ENCODE measurements around the gene TMEM237.

The TMEM237 gene

DNA sequence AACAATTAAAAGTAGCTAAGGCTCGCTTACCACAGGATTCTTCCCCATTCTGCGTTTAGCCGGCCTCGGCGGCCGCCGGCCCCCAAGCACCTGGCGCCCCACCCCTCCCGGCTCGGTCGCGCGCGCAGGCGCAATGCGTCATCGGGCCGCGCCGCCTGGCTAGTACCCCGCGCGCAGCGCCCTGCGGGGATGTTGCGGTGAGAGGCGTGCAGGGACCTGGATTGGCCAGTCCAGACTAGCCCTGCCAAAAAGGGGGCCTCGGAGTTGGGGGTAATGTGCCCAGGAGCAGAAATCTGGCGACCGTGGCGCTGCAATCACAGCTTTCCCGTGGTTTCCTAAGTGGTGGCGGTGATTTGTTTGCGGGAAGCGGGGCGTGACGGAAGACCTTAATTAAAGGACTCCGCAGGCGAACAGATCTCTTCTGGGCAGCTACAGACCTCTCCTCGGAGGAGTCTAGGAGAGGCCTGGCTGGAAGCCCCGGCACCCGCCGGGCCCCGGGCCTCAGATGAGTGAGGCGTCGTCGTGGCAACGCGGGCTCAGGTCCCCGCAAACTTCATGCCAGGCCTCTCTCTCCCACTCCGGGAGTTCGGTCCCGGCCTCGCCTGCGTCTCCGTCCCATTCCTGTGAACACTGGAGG lies 606 bp downstream of the TMEM237 start:
- peak; percentile 65 to 77 for DNase-seq (ENCODE audit: low read depth in 1 of 2, low spot score in 1 of 2)

DNA sequence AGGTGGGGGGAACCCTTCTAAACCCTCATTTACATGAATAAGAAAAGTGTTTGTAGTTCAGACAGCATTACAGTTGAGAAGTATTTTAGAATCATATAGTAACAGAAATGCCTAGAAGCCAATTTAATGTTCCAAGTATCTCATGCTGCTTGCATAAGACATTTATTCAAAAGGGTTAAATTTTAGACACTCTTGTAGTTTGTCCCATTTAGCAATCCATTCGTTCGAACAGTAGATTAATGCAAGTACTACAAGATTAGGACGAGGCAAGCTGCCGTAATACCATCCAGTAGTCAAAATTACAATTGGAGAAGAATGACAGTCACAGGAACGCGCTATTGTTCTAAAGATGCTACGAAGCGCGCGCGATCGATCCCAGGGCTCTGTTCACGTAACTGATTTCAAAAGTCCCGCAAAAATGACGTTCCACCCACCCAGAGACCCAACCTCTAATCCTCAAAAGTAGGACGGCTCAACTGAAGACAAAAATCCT lies 1.2 kb downstream of the TMEM237 start:
- no peak for DNase-seq (ENCODE audit: low read depth in 1 of 2, low spot score in 1 of 2)

DNA sequence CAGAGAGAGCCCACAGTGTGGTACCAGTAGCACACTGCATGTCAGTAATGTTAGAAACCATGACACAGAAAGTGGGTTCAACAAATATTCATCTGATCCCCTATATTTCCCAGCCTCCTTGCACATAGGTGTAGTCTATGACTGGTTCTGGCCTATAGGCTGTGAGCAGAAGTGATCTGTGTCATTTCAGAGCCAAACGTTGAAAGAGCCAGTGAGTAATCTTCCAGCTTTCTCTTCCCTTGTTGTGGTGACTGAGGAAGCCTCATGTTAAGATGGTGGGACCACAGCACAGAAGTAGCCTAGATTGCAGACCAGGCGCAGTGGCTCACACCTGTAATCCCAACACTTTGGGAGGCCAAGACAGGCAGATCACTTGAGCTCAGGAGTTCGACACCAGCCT lies 4.1 kb downstream of the TMEM237 start:
- DNase-seq (ENCODE audit: low read depth in 1 of 2, low spot score in 1 of 2) = no peak

DNA sequence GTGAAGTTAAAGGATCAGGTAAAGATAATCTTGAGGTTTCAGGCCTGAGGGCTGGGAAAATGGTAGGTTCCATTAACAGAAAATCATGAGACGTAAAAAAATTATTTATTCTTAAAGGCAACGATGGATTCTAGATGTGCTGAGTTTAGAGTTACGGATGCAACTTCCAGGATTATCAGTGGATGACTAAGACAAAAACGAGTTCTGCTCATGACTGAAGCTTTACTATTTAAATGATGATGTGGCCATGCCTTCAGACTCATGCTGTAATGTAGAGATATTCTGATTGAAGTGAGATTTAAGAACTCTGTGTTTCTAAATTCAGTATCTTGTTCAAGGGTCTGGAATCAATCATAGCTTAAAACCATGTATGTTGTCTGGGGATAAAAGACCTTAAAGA lies 5.0 kb downstream of the TMEM237 start:
- no peak for DNase-seq (ENCODE audit: low read depth in 1 of 2, low spot score in 1 of 2)

DNA sequence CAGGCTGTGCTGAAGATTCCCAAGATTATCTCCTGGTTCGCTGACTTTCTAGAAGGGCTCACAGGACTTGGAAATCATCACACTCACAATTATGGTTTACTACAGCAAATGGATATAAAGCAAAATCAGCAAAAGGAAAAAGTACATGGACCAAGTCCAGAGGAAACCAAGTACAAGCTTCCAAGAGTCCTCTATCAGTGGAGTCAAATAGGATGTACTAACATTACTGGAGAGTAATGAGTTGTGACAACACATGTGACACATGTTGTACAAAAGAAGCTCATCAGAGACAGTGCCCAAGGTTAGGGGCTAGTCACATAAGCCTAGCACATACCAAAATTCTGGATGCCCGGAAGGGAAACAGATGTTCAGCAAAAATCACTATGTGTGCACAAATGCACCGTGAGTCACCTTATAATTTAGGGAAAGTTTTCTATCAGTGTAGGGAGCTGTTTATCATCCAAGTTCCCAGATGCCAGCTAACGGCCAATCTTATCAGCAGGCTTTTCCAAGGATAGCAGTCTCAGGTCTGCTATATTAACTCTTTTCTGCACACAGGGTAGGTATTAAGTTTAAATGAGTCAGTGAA lies 9.5 kb downstream of the TMEM237 start:
- DNase-seq (ENCODE audit: low read depth in 1 of 2, low spot score in 1 of 2) = no peak

DNA sequence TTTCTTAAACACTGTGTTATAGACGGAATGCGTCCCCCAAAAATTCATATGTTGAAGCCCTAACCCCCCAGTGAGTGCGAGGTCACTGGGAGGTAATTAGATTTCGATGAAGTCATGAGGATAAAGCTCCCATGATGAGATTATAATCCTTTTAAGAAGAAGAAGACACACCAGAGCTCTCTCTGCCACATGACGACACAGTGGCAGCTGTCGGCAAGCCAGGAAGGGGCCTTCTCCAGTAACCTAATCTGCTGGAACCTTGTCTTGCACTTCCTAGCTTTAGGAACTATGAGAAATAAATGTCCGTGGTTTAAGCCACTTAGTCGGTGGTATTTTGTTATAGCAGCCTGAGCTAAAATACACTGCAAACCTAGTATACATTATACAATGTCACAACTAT lies 12.3 kb downstream of the TMEM237 start:
- no peak for DNase-seq (ENCODE audit: low read depth in 1 of 2, low spot score in 1 of 2)

DNA sequence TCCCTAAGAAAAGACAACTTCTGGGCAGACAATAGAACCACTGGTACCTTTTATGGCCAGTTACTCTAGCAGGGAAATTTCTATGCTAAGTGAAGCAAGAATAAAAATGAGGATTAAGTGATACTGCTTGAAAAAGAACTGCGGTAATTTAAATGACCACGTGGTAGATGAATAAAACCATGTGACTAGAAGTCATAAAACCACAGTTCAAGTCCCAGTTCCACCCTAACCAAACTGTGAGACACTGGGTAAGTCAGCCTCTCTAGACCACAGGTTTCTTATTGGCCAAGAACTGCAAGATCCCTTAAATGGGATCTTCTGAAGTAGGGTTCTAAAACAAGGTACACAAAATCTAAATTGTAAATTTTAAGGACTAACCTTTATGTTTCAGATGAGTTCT lies 12.7 kb downstream of the TMEM237 start:
- DNase-seq (ENCODE audit: low read depth in 1 of 2, low spot score in 1 of 2) = no peak

DNA sequence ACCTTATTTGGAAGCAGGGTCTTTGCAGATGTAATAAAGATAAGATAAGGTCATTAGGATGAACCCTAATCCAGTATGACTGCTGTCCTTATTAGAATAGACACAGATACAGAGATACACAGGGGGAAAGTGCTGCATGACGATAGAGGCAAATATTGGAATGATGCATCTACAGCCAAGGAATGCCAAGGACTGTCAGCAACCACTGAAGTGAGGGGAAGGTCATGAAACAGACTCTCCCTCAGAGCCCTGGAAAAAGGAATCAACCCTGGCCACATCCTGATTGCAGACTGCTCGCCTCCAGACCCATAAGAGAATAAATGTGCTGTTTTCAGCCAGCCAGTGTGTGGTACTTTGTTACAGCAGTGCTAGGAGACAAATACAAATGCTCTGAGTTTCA lies 14.8 kb downstream of the TMEM237 start:
- no peak for DNase-seq (ENCODE audit: low read depth in 1 of 2, low spot score in 1 of 2)

DNA sequence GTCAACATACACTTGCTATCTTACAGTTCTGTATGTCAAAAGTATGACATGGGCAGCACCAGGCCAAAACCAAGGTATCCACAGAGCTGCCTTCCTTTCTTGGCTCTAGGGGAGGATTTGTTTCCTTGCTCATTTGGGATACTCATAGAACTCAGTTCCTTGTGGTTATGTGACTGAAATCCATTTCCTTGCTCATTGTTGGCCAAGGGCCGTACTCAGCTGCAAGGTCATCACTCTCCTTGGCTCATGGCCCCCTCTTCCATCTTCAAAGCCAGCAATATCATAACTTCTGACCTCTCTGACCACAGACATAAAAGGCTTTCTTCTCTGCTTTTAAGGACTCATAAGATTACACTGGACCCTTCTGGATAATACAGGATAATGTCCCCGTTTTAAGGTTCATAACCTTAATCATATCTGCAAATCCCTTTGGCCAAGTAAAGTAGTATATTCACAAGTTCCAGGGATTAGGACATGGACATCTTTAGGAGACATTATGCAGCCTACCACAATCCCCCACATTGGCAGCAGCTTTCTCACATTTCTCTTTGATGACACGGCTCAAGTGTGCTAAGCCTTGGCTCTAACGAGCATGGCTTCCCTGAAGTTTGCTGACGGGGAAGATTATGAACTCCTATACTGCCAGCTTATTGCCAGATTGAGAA lies 20.9 kb downstream of the TMEM237 start:
- DNase-seq (ENCODE audit: low read depth in 1 of 2, low spot score in 1 of 2) = no peak

DNA sequence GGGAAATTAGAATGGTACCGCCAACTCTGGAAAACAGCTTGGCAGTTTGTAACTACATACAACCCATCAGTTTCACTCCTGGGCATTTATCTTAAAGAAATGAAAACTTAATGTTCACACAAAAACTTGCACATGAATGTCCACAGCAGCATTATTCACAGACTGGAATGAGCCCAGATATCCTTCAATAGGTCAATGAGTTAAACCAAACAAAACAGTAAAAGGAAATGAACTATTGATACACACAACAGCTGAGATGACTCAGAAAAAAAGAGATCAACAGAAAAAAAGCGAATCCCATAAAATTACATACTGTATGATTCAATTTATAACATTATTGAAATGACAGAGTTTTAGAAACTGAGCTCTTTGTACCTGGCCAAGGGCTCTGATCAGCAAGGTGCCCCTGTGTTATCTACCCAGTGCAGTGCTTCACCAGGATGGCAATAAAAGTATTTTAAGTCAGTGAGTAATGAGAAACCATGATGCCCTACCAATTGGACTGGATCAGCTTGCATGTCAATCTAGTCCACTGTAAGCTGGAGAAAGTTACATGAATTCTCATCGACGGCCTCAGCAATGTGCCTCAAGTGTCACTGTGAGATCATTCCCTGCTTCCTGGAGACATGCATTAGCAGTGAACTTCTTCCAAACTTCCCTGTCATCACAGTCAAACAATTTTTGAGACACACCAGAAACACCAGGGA lies 21.9 kb downstream of the TMEM237 start:
- no peak for DNase-seq (ENCODE audit: low read depth in 1 of 2, low spot score in 1 of 2)

DNA sequence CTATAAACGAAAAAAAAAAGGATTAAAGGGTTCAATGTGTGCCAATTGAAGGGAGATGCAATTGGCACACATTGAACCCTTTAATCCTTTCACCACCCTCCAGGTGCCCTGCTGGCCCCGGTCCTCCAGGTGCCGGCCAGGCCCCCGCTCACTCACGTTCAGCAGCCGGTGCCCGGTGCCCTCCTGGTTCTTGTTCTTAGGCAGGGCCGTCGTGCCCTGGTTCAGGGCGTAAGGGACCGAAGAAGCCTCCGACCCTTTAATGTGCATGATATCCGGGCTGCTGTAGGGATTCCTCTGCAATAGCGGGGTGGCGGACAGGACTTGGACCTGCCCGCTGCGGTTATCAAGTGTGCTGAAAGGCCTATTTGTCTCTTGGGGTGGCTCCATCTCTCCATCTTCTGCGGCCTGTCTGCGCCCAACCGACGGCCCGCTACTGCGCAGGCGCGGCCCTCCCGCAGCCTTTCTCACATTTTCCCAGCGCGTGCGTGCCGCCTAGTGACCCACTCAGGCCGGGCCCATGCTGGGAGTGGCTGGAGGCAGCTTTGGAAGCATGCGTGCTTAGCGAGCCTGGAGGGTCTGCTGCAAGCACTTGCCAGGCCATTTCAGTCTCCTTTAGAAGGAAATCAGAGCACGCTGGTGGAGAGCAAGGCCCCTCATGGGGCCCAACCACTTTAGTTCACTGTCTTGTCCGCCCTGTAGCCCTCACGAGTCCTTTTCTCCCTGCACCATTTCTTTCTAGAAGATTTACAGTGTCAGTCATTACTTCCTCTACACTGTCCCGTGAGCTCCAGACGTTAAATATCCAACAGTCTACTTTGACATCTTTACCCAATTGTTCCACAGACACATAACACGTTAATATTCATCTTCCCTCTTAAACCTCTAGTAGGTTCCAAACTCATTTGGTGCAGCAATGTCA lies 24.3 kb downstream of the TMEM237 start:
- DNase-seq (ENCODE audit: low read depth in 1 of 2, low spot score in 1 of 2) = no peak

DNA sequence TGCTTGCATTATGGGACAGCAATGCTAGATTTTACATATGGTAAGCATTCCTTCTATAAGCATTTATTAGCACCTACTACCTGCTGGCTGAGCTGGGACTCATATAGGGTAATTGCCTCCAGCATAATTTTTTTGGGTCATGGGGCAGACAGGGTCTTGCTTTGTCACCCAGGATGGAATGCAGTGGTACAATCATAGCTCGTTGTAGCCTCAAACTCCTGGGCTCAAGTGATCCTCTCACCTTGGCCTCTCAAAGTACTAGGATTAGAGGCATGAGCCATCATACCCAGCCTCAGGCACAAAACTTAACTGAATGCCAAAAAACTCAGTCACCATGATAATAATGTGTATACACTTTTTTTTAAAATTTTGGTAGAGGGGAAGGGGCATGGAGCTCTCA lies 35.3 kb downstream of the TMEM237 start:
- no peak for DNase-seq (ENCODE audit: low read depth in 1 of 2, low spot score in 1 of 2)

DNA sequence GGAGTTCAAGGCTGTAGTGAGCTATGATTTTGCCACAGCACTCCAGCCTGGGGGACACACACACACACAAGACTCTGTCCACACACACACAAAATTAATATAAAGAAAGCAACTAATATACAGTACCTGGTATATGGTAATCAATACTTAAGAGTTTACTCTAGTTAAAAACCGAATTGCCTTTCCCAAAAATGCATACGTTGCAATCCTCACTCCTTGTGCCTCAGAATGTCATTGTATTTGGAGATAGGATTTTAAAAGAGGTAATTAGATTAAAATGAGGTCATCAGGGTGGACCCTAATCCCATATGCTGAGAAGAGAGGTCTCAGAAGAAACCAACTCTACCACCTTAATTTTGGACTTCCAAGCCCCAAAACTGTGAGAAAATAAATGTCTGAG lies 35.7 kb downstream of the TMEM237 start:
- no peak for DNase-seq (ENCODE audit: low read depth in 1 of 2, low spot score in 1 of 2)

DNA sequence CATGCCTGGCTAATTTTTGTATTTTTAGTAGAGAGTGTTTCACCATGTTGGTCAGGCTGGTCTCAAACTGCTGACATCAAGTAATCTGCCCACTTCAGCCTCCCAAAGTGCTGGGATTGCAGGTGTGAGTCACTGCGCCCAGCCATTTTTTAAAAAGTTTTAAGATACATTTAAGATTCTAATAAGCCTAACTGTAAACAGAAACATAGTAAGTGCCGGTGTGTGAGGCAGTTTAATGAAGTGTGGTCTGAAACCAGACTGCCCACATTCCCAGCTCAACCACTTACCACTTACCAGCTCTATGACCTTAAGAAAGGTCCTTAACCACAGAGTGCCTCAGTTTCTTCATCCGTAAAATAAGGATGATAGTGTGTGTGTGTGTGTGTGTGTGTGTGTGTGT lies 42.4 kb downstream of the TMEM237 start:
- no peak for DNase-seq (ENCODE audit: low read depth in 1 of 2, low spot score in 1 of 2)

DNA sequence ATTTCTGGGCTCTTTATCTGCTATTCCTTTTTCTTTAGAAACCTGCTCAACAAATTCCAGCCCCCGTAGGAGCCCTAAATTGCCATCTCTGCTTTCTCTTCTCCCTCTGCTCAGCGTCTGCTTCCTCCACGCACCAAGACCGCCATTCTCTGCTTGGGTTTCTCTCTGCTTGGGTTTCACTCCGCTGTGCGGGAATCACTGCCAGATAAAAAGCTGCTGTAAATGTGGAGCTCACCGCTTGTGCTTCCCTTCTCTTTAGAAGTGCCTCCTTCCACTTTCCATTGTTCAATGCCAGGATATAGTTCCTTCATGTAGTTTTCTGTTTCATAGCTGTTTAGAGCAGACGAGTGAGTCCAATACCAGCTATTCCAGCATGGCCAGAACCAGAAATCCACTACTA lies 45.9 kb downstream of the TMEM237 start:
- DNase-seq (ENCODE audit: low read depth in 1 of 2, low spot score in 1 of 2) = no peak

DNA sequence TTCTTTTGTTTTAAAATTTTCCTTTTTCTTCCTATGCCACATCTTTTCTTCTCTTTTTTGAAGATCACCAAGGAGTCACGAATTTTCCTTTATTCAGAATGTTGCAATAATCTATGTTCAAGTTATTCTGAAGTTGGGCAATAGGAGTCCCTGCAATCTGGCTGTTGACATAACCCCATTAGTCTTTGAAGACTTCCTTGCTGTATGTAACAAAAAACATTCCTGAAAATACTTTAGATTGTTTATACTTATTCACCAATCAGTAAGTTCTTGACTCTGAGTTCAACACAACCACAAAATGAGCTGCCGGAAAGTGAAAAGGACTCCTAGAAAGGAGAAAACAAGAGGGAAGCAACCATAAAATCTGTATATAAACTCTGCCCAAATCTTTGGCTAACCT lies 62.8 kb downstream of the TMEM237 start:
- DNase-seq (ENCODE audit: low read depth in 1 of 2, low spot score in 1 of 2) = no peak

DNA sequence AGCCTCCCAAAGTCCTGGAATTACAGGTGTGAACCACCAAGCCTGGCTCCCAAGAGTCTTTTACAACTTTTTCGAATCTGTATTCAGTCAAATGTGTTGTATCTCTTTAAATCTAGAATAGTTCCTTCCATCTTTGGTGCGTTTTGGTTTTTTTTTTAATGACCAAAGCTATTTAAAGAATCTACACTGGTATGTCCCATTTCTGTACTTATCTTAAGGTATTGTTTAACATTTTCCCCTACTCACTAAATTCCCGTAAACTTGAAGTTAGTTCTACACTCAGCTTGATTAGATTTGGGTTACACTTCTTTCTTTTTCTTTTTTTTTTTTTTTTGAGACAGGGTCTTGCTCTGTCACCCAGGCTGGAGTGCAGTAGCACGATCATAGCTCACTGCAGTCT lies 63.8 kb downstream of the TMEM237 start:
- DNase-seq (ENCODE audit: low read depth in 1 of 2, low spot score in 1 of 2) = no peak

DNA sequence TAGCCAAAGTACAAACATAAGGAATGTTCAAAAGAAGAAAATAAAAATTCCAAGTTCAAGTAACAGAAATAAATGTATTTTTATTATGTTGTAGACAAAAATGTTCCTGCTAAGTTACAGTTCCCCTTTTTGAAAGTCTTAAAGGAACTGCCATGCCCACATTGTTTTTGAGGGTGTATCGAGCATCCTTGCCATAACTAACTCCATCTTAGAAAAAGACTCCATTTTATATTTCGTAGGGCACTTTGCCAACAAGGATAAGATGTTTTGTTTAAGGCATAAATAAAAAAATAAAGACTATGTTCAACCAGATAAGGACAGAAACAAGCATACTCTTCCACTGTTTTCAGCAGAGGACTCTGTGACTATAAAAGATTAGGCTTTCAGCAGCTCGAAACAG lies 67.3 kb downstream of the TMEM237 start:
- no peak for DNase-seq (ENCODE audit: low read depth in 1 of 2, low spot score in 1 of 2)

DNA sequence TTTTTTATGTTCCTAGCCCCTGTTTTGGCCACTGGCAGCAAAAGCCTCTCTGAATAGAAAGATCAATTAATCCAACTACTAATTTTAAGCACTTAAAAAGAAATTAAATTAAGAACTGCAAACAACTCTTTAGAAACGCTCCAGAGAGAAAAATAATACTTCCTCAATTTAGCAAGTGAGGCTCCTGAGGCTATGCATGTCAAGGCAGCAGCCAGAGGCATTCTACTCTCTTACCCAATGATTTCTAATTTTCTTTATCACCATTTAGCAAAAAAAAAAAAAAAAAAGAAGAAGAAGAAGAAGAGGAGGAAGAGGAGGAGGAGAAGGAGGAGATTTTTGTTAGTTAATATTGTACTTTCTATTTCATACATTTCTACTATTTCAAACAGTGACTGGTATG lies 68.5 kb downstream of the TMEM237 start:
- no peak for DNase-seq (ENCODE audit: low read depth in 1 of 2, low spot score in 1 of 2)

DNA sequence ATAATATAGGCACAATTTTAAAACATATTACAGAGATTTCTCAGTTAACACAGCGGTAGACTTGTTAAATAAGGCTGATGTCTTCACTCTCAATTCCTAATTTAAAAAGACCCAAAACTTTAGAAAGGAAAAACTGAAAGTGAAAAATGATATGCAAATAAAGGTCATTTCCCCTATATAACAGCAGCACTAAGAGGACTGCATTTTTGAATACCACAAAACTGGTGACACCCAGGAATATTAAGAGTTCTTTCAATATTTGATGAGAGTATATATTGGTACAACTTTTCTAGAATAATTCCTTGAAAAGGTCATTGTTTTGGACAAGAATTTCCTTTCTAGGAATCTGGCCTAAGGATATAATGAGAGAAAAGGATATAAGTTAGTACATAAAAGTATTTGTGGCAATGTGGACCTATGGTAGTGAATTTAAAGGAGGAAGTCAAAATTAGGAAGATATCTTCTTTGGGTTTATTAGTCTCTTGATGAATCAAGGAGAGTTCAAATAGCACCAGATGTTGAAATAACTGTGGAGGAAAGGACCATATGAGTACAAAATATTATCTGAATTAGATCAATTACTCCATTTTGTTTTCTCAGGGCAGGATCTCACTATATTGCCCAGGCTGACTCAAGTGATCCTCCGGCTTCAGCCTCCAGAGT lies 70.3 kb downstream of the TMEM237 start:
- no peak for DNase-seq (ENCODE audit: low read depth in 1 of 2, low spot score in 1 of 2)

Measured in activated T-helper 1 cell treated with anti-CD3 and anti-CD28 coated beads, Interleukin-2, amount 50 U/mL, for 16 hours (primary cell).